Breast epithelium (tissue), 3 donors: Measurements from ENCODE around the gene CCDC12.

Experiments used
- CTCF ChIP-seq, 3 donors: fragments of 450-650 bp; IDR thresholded peaks; one replicate each; pipeline ENCODE4 v1.5.1; 2016 to 2017; ENCODE audit warnings: antibody characterized with exemption in 3 of 3, mild to moderate bottlenecking in 3 of 3, moderate library complexity in 3 of 3
- POLR2A ChIP-seq: fragments of 450-650 bp; IDR thresholded peaks from one replicate; pipeline ENCODE4 v1.6.1; 2016; ENCODE audit warnings: antibody characterized with exemption, mild to moderate bottlenecking, moderate library complexity

GRCh38 chr3:46924921-46925584 is 51.5 kb downstream of the CCDC12 start:
- TF ChIP-seq POLR2A (no peak), CTCF (IDR thresholded peaks at IDR 0.05) (no peak)
